Measurements from ENCODE around the gene OFD1.
"Not testable (repeated sequence)": the region's sequence is repeated elsewhere in the genome, so short reads cannot be mapped to it uniquely, and the experiment has no call there.

OFD1 gene

DNA sequence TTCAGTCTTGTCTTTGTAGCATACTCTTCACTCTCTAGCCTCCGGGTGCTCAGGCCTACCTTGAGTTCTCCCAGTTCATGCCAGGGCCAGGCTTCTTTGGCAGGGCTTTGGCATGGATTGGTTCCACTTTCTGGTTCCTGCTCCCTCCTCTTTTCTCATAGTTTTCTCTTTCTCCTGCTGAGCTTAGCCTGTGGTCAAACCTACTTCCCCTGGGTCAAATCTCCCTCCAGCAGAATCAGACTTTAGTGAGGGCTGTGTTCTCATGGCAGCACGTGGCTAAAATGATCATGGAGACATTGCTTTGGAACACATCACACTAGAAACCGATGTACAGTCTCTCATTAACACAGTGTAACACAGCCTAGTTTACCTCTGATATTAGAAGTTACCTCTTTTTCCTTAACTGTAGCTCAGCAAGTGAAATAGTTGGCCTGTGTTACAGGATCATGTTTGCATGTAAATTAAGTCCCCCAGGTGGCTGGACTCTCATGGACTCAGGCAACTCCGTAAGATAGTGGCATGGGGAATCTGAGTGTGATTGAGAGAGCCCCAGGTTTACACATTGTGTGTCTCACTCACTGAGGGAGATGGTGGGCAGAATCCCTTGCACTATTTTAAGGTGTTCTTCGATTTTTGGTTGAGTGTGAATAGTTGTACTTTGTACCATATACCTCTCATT is 32.3 kb upstream of the OFD1 start:
- no peak for DNase-seq (ENCODE audit: low read depth in 2 of 2)

DNA sequence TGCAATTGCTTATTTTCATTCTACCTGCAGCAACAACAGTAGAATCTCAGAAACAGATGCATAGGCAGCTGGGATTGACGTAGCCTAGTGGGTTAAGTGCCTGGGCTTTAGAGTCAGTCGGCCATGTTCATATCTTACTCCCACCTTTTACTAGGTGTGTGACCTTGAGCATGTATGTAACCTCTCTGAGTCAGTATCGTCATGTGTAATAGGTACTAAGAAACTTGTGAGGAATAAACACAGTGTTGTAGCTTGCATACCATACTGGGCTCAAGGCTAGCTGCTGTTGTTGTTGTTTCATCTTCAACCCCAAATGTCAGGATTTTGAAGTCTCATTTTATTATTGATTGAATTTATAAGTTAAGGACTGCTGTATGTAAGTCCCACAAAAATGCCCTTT is 31.4 kb upstream of the OFD1 start:
- DNase-seq (ENCODE audit: low read depth in 2 of 2), result no peak

DNA sequence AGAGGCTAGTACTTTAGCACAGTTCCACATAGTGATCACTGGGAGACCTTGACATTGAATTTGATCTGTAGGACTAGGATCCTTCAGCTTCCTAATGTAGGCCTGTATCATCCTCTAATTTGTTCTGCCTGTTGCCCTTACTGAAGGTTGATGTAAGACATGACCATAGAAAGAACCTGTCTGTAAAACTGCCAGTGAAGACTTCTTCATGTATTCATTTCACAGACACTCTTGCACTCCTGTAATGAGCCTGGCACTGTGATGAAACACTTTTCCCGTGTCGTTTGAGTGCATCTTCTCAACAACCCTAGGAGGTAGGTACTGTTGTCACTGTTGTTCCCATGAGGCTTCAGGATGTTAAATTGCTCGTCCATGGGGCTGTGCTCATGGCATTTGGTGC is 31.0 kb upstream of the OFD1 start:
- DNase-seq (ENCODE audit: low read depth in 2 of 2), result no peak

DNA sequence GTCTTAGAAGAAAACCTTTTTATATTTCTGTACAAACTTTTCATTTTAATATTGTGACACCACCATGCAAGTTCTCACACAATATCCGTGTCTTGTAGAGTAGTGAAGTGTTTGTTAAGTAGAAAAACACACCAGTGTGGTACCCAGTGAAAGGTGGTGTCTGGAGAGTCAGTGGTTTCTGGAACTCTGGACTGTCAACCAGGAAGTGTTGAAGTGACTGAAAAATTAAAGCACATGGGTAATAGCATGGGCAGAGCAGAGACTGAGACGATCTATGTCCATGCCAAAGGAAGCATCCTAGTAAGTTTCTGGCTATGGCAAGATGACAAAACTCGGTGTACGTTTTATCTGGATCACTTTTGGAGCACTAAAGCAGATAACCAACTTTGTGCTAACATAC is 23.4 kb upstream of the OFD1 start:
- no peak for DNase-seq (ENCODE audit: low read depth in 2 of 2)

DNA sequence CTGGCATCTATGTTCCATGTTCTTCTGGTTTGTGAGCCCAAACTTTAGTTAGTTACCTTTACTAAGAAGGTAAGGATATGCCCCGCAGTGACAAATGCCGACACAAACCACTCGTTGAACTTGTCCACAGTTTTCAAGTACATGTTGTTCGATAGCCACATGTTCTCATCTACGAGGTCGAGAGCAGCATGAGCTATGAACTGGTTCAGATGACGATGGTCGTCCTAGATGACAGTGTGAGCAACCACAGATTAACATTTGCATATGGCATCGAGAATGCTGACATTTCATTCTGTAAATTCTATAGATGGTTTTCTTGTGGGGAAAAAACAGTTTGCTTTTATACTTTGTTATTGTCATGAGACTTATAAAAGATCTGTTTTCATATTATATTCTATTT is 18.1 kb upstream of the OFD1 start:
- DNase-seq (ENCODE audit: low read depth in 2 of 2), result no peak

DNA sequence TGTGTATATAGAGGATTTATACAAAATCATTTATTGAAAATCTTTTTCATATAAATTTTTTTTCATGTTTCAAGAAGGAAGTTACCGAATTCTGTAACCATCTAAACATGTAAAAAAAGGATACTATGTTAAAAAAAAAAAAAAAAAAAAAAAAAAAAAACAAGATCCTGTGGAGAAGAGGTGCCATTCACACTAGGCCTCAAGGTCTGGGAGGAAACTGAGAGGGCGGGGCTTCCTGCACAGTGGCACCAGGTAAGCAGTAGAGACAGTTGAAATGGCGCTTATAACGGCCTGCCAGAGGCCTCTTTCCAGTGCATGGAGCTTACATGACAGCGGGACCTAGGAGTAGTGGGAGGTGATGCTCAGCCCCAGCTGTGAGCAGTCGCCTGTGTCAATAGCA is 17.6 kb upstream of the OFD1 start:
- no peak for DNase-seq (ENCODE audit: low read depth in 2 of 2)

DNA sequence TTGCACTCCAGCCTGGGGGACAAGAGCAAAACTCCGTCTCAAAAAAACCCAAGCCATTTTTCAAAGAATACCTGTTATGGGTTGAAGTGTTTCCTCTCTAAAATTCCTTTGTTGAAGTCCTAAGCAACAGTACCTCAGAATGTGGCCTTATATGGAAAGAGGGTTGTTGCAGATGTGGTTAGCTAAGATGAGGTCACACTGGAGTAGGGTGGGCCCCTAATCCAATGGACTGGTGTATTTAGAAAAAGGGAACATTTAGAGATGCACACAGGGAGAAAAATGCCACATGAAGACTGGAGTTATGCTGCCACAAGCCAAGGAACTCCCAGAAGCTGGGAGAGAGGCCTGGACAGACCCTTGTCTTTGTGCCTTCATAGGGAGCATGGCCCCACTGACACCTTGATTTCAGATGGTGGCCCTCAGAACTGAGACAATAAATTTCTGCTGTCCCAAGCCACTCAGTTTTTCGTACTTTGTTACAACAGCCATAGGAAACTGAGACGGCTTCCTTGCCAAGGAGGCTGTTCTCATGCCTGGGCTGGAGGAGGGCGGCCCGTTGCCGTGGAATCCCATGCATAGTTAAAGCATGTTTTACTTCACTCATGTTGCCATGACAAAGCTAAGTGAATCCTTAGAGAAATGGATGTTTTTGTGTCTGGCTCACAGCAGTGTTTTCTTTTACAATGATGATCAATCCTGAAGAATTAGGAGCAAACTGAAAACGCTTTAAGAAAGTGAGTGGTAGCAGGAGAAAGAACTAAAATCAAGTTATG is 16.7 kb upstream of the OFD1 start:
- DNase-seq (ENCODE audit: low read depth in 2 of 2), result no peak

DNA sequence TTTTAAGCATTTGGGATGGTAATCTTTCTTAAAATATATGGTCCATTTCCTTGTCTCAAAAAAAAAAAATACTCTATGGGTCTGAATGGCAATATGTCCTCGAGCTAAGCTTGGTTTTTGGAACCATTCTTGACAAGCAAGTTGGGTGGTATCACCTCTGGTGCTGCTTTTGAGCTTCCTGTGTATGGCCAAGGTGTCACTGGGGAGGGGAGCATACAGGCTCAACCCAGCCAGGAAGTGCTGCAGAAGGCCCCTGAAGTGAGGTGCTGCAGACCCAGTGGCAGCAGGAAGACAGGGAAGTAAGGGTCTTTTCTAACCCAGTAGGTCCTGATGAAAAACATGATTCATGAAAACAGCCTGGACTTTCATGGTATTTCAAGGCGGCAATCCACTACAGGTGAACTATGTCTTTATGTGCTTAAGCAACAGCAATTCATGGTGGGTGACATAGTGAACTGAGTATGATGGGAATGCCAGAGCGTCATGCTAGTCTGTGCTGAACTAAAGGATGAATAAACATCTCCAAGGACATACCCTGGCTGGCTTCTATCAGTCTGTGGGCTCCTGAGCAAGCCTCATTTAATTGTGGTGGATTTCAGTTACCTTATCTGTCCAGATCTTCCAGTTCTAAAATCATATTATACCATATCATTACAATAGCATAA is 15.2 kb upstream of the OFD1 start:
- no peak for DNase-seq (ENCODE audit: low read depth in 2 of 2)

DNA sequence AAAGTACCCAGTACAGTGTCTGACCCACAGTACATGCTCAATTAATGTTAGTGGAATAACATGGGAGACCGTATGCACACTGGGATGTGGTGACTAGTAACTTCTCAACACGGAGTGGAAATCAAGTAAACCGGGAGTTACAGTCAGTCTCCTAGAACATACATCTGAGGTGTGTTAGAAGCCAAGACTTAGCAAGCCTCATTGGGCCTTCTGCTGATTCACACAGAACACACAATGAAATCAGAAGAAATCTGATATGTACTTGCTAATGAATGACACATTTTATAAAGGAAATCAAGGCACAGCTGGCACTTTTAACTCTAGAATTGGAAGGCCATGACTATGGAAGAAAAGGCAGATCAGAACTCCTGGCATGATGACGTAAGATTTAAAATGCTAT is 13.2 kb upstream of the OFD1 start:
- DNase-seq (ENCODE audit: low read depth in 2 of 2), result no peak

DNA sequence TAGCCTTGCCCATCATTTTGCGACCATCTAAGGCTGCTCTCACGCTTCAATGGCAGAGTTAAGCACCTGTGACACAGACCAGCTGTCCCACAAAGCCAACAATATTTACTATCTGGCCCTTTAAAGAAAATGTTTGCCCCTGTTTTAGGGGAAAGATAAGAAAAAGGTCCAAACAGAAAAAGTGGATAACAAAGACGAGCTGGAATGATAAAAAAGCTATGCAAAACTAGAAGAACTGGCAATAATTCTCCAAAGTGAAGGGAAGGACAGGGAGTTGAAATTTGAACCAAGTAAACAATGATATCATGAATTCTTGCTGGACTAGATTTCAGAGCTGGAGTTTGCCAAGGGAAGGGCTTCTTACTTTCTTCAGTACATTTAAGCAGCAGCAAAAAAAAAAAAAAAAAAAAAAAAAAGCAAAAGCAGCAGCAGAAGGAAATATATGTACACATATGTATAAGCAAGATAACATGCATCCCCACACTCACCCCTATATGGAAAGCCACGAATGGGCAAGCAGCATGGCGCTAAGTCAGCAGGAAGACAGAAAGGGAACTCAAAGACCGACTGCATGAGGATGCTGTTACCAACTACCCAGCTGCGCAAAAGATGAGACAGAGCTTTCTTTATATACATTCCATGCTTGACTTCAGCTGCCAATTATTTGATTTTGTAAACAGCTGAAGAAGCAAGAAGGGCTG is 12.6 kb upstream of the OFD1 start:
- no peak for DNase-seq (ENCODE audit: low read depth in 2 of 2)

DNA sequence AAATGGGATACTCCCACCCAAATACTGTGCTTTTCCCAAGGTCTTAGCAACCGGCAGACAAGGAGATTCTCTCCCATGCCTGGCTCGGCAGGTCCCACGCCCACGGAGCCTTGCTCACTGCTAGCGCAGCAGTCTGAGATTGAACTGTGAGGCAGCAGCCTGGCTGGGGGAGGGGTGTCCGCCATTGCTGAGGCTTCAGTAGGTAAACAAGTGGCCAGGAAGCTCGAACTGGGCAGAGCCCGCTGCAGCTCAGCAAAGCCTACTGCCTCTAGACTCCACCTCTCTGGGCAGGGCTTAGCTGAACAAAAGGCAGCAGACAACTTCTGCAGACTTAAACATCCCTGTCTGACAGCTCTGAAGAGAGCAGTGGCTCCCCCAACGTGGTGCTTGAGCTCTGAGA is 9.7 kb upstream of the OFD1 start:
- peak in 1 of 2 donors; percentile 21 for DNase-seq (ENCODE audit: low read depth in 2 of 2)

DNA sequence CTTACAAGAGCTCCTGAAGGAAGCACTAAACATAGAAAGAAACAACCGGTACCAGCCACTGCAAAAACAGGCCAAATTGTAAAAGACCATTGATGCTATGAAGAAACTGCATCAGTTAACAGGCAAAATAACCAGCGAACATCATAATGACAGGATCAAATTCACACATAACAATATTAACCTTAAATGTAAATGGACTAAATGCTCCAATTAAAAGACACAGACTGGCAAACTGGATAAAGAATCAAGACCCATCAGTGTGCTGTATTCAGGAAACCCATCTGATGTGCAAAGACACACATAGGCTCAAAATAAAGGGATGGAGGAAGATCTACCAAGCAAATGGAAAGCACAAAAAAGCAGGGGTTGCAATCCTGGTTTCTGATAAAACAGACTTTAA is 8.0 kb upstream of the OFD1 start:
- DNase-seq (ENCODE audit: low read depth in 2 of 2), result not testable (repeated sequence)

DNA sequence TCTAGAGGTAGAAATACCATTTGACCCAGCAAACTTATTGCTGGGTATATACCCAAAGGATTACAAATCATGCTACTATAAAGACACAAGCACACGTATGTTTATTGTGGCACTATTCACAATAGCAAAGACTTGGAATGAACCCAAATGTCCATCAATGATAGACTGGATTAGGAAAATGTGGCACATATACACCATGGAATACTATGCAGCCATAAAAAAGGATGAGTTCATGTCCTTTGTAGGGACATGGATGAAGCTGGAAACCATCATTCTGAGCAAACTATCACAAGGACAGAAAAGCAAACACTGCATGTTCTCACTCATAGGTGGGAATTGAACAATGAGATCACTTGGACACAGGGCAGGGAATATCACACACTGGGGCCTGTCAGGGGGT is 4.0 kb upstream of the OFD1 start:
- not testable (repeated sequence) for DNase-seq (ENCODE audit: low read depth in 2 of 2)

DNA sequence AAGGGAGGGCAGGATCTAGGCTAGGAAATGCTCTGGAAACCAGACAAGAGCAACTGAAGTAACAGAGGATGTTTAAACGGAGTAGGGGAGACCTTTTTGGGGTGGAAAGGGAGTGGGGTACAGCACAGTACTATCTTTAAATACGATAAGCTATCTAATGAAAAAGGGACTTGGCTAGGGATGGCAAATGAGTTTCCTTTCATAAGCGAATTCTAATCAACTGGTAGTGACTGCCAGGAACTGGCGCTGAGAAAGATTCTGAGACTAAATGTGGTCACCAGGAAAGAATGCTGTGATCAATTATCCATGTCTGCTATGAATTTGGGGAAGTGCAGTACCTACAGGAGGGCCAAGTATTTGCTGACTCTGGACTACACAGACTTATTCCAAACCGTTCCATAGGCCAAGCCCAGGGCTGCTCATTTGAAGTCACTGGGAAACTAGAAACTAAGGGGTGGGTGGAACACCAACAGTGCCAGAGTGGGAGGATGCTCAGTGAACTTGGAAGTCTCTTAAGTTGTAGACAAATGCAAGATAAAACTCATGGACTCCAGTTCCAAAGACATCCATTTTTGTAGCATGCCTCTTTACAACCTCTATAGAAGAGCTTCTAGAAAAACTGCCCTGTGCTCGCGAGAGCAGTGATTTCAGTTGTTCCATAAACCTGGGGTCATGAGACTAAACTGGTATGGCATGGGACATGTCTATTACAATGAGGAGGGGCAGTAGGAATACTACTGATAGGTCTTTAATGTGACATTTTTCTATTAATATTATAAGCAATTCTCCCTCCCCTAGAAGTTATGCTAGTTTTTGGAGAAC is 2.1 kb upstream of the OFD1 start:
- DNase-seq (ENCODE audit: low read depth in 2 of 2), result no peak

DNA sequence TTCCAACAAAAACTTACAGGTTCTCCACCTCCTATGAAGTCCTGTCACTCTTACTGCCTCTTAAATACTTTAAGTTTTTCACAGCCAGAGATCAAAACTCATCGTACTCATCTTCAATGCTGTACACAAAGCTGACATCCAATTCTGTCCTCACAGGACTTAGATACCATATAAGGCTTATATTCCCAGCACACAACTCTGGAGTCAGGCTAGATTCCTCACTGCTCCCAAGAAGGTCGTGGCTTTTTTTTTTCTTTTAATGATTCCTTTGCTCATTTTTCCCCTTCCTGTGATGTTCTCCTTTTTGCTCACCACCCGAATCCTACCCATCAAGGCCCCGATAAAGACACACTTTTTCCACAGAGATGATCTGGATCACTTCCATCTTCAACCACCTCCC is 1.0 kb upstream of the OFD1 start:
- DNase-seq (ENCODE audit: low read depth in 2 of 2), result no peak

DNA sequence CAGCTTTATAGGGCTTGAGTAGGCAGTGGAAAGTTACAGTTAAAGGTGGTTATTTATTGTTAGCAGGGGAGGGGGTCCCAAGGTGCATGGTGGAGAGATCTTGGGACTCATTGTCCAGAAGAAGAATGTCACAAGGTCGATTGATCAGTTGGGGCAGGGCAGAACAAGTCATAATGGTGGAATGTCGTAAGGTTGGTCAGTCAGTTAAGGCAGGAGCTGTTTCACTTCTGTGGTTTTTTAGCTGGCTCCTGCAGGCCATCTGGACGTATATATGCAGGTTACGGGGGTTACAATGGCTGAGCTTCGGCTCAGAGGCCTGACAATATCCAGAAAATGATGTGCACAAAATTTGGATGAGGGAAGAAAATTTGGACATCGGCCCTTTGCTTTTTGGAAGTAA is 7.1 kb downstream of the OFD1 start:
- DNase-seq (ENCODE audit: low read depth in 2 of 2), result no peak

DNA sequence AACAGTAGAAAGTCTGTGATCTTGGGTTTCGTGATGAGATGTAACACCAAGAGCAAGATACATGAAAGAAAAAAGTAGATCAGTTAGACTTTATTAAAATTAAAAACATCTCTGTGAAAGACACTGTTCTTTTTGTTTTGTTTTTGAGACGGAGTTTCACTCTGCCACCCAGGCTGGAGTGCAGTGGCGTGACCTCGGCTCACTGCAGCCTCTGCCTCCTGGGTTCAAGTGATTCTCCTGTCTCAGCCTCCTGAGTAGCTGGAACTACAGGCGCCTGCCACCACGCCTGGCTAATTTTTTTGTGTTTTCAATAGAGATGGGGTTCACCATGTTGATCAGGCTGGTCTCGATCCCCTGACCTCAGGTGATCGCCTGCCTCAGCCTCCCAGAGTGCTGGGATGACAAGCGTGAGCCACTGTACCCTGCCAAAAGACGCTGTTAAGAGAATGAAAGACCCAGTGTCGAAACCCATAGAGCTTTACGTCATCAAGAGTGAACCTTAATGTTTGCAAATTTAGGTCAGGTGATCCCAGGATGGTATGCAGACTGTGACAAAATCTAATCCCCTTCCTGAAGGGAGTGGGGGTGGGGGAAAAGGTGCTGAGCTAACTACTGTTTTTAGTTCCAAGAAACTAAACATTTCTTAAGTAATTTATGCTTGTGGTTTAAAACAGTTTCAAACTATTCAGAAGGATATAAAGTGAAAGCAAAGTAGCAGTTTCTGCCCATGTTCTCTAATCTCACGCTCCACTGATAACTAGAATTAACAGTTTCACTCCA is 8.0 kb downstream of the OFD1 start:
- peak; percentile 7 to 11 for DNase-seq (ENCODE audit: low read depth in 2 of 2)

DNA sequence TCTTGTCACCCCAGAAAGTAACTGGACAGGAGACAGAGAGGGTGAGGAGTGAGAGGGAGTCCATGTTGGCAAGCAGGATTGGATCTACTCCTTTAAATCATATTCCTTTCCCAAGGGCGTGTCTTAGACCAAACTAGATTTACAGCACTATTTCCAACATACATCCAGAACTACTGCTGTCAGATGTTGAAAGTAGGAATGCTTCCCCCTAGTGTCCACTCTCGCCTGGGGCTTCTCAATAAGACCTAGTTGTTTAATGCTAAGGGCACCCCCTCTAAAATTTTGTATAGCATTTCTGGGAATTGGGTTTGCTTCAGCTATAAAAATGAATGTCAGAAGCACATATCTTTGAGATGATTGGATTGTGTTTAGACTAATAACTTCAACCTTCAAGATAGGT is 13.3 kb downstream of the OFD1 start:
- DNase-seq (ENCODE audit: low read depth in 2 of 2), result no peak

DNA sequence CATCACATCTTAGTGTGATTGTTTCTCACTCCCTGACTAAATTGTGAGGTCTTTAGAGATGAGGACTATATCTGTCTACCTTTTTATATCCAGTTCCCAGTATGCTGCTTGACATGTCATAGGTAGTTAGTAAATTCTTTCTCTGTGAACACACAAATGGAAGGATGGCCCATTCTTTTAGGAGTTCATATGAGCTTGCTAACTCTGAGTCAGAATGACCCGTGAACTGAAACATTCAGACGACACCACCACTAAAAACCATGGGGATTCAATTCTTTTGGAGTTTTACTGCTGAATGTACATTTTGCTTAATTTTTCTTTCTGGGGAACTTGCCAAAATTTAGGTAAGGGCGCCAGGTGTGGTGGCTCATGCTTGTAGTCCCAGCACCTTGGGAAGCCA is 13.9 kb downstream of the OFD1 start:
- no peak for DNase-seq (ENCODE audit: low read depth in 2 of 2)

DNA sequence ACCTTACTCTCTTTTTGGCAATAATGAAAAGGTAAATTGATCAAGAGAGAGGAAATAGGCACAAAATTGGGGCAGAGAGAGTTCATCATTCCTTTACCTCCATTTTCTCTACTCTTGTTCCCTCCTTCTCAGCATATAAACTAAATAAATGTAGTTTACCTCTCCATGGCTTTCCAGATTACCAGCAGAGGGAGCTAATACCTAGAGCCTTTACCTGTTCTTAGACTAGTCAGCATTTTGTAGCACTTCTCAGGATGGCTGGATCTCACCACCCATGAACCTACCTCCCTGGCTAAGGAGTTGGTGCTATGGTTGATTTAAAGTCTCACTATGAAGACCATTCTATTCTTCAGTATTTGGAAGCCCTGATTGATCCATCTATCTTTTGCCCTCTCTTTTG is 15.7 kb downstream of the OFD1 start:
- DNase-seq (ENCODE audit: low read depth in 2 of 2), result peak in 1 of 2 donors; percentile 15

DNA sequence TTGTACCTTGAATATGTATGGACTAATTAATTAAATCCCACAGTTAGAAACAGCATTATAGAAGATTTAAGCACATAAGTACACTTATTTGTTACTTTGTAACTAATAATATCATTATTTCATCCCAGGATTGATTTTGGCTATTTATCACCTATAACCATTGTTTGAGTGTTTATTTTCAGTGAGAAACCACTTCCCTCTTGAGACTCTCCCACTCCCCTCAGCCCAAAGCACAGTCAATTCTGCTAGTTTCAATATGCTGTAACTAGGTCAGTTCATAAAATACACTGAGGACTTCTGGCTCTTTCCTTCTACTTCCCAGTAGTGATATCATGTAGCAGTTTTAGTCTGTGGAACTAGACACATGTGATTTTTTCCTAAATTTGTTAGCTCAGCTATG is 16.3 kb downstream of the OFD1 start:
- DNase-seq (ENCODE audit: low read depth in 2 of 2), result no peak
